Activated CD8-positive, alpha-beta T cell treated with anti-CD3 and anti-CD28 coated beads, Interleukin-2, amount 10 ng/mL, durations not matched to agents 7 days and 5 days (primary cell): ENCODE data around the gene GRM5. TPM values are rescaled to one million over a fixed set of nuclear protein-coding genes. Genes with fewer than 3 reads are reported as not detected.
"Not testable (repeated sequence)": the region's sequence is repeated elsewhere in the genome, so short reads cannot be mapped to it uniquely, and the experiment has no call there.

Experiments
- ATAC-seq: fragments of 150-1000 bp; cut with Tn5 transposase; one replicate; pipeline ENCODE4 v1.10.0; 2021; ENCODE audit warnings: moderate library complexity
- CTCF ChIA-PET: fragments of 350-600 bp; sonication (Branson Sonifier 250); formaldehyde crosslinking; loops from one replicate; lab custom pipeline; 2021; ENCODE audit warnings: antibody characterized with exemption; lab: Charles Lee
- POLR2A ChIA-PET: fragments of 350-600 bp; sonication (Branson Sonifier 250); formaldehyde crosslinking; loops from one replicate; lab custom pipeline; 2021; ENCODE audit warnings: antibody characterized with exemption; lab: Charles Lee
- DNase-seq: peaks from one replicate; pipeline ENCODE4 v3.0.0-alpha.2; 2020
- H3K27ac Mint-ChIP-seq: one replicate; pipeline ENCODE4 v1.8.0; 2021; ENCODE audit warnings: mild to moderate bottlenecking, mixed read lengths
- H3K27me3 Mint-ChIP-seq: one replicate; pipeline ENCODE4 v1.8.0; 2021; ENCODE audit warnings: low read depth, mixed read lengths
- H3K36me3 Mint-ChIP-seq: one replicate; pipeline ENCODE4 v1.8.0; 2021; ENCODE audit warnings: low read depth, mixed read lengths
- H3K4me1 Mint-ChIP-seq: one replicate; pipeline ENCODE4 v1.8.0; 2021; ENCODE audit warnings: low read depth, mixed read lengths
- H3K4me3 Mint-ChIP-seq: one replicate; pipeline ENCODE4 v1.8.0; 2021; ENCODE audit warnings: mild to moderate bottlenecking, mixed read lengths
- H3K9me3 Mint-ChIP-seq: one replicate; pipeline ENCODE4 v1.8.0; 2022; ENCODE audit warnings: mixed read lengths; ENCODE audit not compliant: insufficient read depth
- total RNA-seq, 2 experiments: library from RNA; stranded (reverse); gene quantifications; one replicate each; pipeline ENCODE4 v1.2.3, GENCODE V29; 2021

The GRM5 gene
- total RNA-seq, 2 experiments from 2014 or later: not detected

DNA sequence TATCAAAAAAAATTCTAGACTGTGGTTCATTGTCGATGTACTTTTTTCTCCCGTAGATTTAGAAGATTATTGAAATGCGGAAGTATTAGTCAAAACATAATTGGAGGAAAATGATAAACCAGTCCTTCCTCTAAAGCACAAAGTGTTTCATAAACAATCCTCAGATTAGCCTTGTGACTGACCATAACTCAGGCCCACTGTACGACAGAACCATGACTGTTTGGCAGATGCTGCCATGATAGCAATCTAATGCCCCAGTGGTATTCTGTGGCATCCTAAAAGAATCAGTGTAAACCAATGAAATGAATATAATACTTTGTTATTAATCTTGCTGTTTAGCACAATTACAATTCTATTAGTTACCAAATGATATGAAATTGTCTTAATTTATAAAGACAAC, 601.3 kb downstream of the GRM5 start:
- no peak for DNase-seq
- no peak overlapping the region for H3K27ac Mint-ChIP-seq
- H3K9me3 Mint-ChIP-seq: peaks cover 14% of the 10 kb centered on the region
- no peak for ATAC-seq
- POLR2A ChIA-PET: no interaction called here
- no peak overlapping the region for H3K4me3 Mint-ChIP-seq
- H3K36me3 Mint-ChIP-seq: peaks cover 2% of the 10 kb centered on the region
- no peaks in the 10 kb centered on the region for H3K4me1 Mint-ChIP-seq
- peaks cover 16% of the 10 kb centered on the region for H3K27me3 Mint-ChIP-seq
- CTCF ChIA-PET: no interaction called here

DNA sequence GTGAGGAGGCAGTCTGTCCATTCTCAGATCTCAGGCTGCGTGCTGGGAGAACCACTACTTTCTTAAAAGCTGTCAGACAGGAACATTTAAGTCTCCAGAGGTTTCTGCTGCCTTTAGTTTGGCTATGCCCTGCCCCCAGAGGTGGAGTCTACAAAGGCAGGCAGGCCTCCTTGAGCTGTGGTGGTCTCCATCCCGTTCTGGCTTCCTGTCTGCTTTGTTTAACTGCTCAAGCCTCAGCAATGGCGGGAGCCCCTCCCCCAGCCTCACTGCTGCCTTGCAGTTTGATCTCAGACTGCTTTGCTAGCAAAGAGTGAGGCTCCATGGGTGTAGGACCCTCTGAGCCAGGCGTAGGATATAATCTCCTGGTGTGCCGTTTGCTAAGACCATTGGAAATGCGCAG, 602.5 kb downstream of the GRM5 start:
- H3K4me3 Mint-ChIP-seq, DNase-seq, H3K36me3 Mint-ChIP-seq, POLR2A ChIA-PET, H3K4me1 Mint-ChIP-seq, H3K27ac Mint-ChIP-seq, ATAC-seq: not testable (repeated sequence)
- peaks cover 14% of the 10 kb centered on the region for H3K9me3 Mint-ChIP-seq
- peaks cover 17% of the 10 kb centered on the region for H3K27me3 Mint-ChIP-seq
- CTCF ChIA-PET: interaction anchor here (1.4 kb wide), 1 partner anchor 19 kb away, joined by 3 read pairs; no protein-coding TSS in a partner anchor

DNA sequence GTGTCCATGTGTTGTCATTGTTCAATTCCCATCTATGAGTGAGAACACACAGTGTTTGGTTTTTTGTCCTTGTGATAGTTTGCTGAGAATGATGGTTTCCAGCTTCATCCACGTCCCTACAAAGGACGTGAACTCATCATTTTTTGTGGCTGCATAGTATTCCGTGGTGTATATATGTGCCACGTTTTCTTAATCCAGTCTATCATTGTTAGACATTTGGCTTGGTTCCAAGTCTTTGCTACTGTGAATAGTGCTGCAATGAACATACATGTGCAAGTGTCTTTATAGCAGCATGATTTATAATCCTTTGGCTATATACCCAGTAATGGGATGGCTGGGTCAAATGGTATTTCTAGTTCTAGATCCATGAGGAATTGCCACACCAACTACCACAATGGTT, 607.7 kb downstream of the GRM5 start:
- H3K9me3 Mint-ChIP-seq, POLR2A ChIA-PET, H3K4me1 Mint-ChIP-seq, ATAC-seq, H3K27ac Mint-ChIP-seq, DNase-seq, H3K4me3 Mint-ChIP-seq, CTCF ChIA-PET, H3K36me3 Mint-ChIP-seq: not testable (repeated sequence)
- H3K27me3 Mint-ChIP-seq: peaks cover 11% of the 10 kb centered on the region

DNA sequence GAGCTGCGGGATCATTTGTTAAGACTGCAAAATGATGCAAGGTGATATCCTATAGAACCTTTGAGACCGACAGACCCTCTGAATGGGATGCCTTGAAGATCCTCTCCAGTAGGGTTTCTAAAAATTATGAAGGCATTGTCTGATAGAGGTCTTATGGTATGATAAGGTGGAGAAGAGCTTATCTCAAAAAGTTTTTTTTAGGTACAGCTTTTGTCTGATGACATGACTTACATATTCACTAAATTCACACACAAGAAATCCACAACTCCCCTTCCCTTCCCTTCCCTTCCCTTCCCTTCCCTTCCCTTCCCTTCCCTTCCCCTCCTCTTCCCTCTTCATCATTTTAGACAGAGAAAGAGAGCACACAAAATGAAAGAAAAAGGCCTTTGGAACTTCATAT, 609.8 kb downstream of the GRM5 start:
- ATAC-seq (no peak), DNase-seq (no peak)
- Mint-ChIP-seq H3K27me3 (peaks cover 14% of the 10 kb centered on the region), H3K4me1 (no peaks in the 10 kb centered on the region), H3K27ac (no peak overlapping the region), H3K9me3 (no peaks in the 10 kb centered on the region), H3K36me3 (no peaks in the 10 kb centered on the region), H3K4me3 (no peak overlapping the region)
- ChIA-PET POLR2A (no interaction called here), CTCF (interaction anchor here (1.0 kb wide), 1 partner anchor 440 kb away, joined by 3 read pairs; no protein-coding TSS in a partner anchor)

DNA sequence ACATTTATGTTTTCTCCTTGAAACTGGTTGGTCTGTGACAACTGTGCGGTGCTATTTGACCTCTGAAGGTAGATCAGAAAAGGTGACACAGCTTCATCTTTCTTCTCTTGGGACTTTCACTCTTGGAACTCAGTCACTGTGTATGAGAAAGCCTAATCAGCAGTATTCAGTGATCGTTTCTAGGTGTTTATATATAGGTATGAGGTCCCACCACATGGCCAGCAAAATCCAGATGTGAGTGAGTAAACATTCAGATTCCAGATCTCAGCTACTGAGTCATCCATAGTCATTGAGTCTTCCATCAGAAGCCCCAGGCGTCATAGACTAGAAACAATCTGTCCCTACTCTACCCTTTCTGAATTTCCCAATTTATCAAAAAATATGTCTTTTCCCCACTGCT, 610.9 kb downstream of the GRM5 start:
- ChIA-PET CTCF (no interaction called here), POLR2A (no interaction called here)
- DNase-seq (no peak), ATAC-seq (no peak)
- H3K9me3 Mint-ChIP-seq: no peaks in the 10 kb centered on the region
- no peak overlapping the region for H3K4me3 Mint-ChIP-seq
- H3K4me1 Mint-ChIP-seq: no peaks in the 10 kb centered on the region
- H3K27ac Mint-ChIP-seq: no peak overlapping the region
- H3K27me3 Mint-ChIP-seq: peaks cover 14% of the 10 kb centered on the region
- no peaks in the 10 kb centered on the region for H3K36me3 Mint-ChIP-seq

Other genes with a start within 250 kb of the GRM5 start
- gene TYR, start 111.9 kb upstream of the GRM5 start, total RNA-seq: not detected